HG02623 (cell line): Measurements from ENCODE around the gene NMRAL1.
A peak's percentile ranks its signal among the peaks of the same experiment; 100 is the strongest.

Experiments used
- ATAC-seq: cut with Tn5 transposase; IDR thresholded peaks from one replicate; pipeline ENCODE4 v1.9.1; 2021; ENCODE audit warnings: moderate library complexity; ENCODE audit not compliant: unreplicated experiment

The NMRAL1 gene

DNA sequence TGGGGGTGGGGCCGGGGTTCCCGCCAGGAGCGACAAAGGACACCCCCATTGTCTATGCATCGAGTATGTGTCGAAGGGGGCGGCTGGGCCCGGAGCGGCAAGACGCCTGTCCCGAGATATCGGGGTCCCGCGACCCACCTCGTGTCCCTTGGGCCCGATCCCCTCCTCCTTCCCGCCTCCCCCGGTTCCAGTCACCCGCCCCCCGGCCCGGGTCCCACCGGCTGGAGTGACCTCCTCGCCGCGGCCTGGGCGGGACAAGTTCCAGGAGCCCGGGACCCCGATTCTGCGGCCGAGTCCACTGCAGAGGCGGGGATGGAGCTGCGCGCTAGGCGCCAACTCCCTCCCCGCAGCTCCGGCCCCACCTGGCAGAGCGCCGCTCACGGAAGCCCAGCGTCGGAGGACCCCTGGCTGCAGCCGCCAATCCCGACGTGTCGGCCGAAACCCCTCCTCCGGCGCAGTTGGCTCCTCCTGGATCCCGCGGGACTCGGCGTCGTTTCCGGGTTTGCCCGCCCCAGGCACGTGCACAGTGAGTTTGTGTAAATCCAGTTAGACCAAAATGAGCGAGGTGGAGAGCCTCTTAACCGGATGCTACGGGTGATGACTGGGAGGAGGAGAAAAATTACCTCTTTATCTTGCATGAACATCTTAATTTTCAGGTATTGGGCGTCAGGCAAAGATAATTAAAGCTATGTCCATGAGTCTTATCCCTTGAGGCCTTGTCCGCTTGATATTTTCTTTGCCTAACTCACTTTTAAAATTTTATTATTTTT lies at the start of gene NMRAL1:
NMRAL1 (minus strand) TSS at position 434 of the 770 bp plus-strand sequence. CDS start 493 bp downstream, outside the sequence.
- ATAC-seq, result peak; percentile 46

DNA sequence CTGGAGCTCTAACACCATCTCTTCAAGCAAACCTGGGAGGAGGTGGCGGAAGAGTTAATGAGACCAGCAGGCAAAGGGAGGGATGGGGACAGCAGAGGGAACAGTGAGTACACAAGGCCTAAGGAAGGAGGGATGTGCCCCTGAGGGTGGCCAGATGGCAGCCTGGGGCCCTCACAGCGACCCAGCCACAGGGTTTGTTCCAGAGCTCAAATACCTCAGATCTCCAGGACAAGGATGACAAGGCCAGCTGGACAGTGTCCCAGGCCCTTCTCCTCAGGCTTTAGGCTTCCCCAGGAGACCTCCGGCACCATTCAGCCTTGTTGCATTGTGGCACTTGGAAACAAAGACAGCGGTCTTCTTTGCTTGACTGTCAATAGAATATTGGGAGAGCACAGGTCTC lies 49.3 kb upstream of the NMRAL1 start:
- no peak for ATAC-seq

DNA sequence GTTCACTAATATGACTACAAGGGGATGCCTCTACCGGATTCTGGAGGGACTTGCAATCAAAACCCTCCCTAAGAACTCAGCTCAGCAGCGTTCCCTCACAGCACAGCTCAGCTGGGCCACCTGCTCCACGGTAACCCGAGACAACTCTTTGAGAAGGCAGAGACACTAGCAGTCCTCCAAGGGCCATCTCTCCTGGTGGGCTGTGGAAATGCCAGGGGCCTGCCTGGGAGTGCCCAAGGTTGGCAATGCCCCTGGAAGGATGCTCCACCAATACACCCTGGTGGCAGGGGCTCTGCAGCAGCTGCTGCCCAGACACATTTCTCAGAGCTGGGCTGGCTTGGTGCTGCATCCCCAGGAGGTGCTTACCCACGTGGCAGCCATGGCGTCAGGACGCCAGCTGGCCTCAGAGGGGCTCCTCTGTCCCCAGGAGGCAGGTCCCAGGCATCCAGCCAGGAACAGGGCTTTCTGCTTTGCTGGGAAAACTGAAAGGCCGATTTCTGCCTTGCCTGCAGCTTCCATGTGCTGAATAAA lies 47.7 kb upstream of the NMRAL1 start:
- ATAC-seq, result no peak

DNA sequence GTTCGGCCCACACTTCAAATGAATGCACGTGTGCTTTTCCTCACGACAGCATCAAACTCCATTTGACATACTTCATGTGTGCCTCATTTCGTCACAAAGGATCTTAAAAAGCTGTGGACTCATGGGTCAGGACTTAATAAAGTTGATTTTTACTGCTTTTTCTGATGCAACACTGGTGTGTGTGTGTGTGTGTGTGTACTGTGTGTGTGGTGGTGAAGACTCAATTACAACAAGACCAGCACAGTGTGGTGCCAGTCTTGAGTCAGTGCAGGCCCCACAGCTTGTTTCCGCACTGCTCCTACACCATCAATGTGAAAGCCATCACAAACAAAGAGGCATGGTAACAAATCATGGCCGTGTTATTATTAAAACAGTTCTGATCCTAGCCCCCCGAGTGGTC lies 46.5 kb upstream of the NMRAL1 start:
- ATAC-seq, result no peak

DNA sequence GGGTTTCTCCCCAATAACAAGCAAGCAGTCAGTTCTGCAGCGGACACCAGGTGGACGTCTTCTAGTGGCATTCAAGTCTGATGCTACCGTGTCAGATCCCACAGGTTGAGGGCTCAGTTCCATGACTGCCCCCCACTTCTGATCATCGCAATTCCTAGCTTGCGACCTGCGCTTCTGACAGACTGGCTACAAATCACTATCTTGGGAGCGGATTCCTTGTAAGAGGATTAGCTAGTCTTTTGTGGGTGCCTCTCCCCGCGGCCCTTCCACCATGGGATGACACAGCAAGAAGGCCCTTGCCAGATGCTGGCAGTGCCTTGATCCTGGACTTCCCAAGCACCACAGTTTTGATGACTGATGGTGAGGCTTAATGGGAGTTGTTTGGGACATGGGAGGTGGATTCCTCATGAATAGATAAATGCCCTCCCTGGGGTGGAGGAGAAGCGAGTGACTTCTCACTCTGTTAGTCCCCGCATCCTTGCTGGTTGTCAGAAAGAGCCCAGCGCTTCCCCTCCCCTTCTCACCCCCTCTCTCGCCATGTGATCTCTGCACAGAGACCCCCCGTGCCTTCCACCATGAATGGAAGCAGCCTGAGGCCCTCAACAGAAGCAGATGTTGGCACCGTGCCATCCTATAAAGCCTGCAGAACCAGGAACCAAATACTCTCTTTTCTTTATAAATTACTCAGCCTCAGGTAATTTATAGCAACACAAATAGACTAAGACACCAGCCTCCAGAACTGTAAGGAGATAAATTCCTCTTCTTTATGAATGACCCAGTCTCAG lies 45.0 kb upstream of the NMRAL1 start:
- ATAC-seq, result no peak

DNA sequence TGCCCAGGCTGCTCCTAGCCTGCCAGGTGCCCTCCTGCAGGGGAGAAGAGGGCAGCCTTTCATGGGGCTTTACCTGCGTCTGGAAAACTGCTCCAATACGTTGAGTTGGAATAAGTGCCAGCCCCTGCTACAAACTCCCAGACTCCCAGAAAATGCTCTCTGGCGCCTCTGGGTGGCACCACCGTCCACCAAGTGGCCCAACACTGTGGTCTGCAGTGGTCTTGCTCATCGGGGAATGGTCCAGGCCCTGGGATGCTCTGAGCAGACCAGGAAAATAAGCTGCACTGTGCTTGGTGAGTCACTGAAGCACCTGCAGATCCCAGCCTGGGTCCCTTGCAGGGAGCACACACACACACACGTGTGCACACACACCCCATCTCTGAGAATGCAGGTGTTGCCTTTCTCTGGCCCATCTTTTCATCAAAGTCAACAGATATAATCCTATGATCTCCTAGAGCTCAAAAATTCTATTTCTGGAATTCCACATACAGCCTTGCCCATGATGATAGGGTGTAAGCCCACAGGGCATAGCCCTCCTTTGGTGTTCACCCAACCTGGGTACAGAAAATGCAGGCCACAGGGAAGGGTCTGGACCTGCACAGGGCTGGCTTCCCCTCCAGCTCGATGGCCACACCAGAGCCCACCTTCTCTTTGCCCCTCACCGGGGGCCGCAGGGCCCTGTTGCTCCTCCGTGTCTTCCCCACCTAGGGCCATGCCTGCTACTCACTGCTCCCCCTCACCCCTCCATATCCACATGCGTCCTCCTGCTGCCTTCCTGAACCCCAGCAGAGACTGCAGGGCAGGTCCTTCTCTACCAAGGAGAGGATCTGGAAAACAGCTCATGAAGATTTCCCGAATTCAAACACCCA lies 43.6 kb upstream of the NMRAL1 start:
- no peak for ATAC-seq

DNA sequence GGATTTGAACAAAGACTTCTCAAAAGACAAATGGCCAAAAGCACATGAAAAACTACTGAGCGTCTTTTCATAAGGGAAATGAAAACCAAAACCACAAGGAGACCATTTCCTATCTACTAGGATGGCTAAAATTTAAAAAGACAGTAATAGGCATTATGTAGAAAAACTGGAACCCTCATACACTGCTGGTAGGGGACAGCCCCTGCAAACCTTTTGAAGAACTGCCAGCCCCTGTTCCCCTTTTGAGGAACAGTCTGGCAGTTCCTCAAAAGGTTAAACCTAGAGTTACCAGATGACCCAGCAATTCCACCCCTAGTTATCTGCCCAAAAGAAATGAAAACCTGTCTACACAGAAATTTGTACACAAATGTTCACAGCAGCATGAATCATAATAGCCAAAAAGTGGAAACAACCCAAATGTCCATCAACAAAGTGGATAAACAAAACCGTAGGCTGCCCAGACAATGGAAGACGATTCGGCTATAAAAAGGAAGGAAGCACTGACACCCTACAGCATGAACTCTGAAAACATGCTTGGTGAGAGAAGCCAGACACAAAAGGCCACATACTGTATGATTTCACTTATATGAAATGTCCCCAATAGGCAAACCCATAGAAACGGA lies 41.3 kb upstream of the NMRAL1 start:
- ATAC-seq, result no peak

DNA sequence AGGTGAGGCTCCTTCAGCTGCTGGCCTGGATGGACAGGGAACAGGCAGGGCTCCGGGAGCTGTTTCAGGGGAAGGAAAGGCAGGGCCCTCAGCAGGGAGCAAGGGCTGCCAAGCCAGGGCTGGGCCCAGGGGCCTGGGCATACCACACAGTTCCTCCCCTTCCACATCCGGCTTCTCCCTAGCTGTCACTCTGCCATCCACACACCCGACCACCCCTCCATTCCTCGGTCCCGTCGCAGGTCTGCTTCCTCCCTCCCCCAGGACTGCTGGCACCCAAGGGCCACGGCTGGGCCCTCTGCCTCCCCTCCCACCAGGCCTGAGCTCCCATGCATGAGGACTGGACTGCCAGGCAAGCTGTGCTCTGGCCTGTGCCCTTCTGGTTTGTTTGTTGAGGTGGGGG lies 40.2 kb upstream of the NMRAL1 start:
- ATAC-seq, result no peak

DNA sequence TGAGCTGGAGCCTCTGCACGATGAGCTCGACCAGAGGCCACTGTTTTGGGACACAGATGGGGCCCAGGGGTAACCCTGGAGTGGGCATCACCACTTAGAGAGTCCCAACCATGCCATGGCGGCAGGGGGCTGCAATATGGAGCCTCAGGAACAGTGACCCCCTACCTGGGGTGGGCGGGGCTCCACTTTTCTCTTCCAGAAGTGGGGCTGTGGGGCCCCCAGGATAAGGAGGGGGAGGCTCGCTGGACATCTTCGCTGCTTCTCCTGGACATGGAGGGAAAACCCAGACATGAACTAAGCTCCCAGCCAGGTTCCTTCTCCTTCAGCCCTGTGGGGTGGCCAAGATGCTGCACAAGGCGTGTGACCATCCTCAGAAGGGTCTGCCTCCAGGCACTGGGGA lies 39.5 kb upstream of the NMRAL1 start:
- no peak for ATAC-seq

DNA sequence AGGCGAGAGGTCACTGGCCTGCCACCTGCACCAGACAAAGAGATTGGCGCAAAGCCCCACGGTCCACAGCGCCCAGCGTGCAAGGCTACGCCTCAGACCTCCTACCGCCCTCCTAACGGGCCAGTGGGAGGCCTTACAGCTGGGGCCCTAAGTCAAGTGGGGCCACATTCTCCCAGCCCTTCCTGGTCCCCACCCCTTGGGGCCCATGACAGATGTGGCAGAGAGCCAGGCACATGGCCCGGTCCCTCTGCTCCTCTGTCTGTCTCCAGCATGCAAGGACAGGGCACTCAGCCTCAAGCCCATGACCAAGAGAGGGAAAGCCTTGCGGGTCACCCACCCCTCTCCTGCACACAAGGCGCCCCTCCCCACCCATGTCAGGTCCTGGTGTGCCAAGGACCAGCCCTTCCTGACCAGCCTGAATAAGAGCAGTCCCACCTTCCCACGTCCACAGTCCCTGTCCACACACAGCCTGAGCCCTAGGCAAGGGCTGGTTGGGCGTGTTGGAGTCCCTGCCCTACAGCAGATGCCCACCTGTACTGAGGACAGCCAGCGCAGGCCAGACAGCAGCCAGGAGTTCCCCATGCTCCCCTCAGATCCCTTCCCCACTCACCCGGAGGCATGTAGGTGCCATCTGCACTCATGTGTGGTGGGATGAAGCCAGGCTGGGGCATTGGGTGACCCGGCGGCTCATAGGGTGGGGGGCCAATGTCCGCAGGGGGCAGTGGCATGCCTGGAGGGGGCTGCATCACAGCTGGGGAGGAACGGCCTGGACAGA lies 38.8 kb upstream of the NMRAL1 start:
- no peak for ATAC-seq

DNA sequence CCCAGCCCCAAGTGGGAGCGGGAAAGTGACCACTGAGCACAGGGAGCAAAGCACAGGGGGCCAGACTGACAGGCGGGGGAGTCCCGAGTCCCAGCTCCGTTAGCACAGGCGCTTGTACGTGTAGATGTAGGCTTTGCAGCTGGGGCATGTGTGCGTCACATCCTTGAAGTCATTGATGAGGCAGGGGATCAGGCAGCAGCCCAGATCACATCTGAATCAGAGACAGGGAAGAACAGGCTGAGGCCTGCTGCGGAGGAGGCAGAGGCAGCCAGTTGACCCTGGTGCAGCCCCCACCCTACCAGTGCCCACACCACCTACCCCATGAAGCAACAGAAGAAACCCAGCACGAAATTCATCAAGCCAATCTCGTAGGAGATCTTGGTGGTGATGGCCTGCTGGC lies 38.0 kb upstream of the NMRAL1 start:
- no peak for ATAC-seq

DNA sequence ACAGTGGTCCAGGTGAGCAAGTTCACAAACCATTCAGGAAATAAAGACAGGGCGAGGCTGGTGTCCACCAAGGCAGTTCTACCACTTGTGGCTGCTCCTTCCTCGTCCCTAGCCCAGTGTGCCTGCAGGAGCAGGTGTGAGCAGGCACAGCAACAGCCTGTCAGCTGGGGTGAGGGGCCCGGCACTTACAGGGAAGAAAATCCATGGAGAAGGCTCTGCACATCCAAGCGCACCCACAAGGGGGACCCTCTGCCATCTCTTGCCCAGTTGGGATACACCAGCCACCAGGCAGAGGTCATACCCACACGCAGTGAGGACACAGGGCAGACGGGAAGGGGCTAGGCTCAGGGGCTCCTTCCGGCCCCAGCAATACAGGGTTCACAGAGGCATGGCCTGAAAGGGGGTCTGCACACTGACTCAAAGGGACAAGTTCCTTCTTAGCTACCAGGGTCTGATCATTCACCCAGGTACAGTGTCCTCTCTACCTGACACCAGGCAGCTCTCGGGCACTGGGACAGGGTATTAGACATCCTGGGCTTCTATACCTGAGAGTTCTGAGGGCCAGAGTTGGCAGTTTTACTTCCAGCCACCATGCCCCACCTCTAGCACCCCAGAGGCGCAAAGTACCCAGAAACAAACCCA lies 37.1 kb upstream of the NMRAL1 start:
- no peak for ATAC-seq

DNA sequence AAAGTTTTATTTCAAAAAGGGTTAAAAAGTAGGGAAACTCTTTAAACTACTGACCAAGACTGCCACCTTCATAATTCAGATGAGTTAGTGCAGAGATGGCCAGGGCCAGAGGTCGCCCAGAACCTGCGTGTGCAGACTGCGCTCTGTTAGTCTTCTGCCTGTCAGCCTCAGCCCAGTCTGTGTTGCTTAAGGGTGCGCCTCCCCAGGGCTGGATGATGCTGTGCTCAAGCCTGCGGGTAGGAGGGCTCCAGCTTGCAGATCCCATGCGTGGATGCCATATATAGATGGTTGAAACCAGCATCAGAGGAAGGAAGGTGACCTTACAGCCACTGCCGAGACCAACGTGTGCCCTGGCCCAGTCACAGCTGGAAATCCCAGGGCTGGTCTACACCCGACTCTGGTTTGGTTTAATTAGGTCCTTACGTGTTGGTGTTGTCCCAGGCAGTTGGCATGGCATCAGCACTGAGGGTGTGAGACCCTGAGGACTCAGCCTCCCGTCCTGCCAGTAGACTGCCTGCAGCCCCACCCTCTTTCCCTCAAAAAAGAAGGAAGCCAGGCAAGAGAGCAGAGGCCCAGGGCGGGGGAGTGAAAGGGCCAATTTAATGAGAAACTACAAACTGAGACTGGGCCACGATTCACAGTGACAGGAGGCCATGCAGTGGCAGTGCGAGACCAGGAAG lies 36.5 kb upstream of the NMRAL1 start:
- no peak for ATAC-seq

DNA sequence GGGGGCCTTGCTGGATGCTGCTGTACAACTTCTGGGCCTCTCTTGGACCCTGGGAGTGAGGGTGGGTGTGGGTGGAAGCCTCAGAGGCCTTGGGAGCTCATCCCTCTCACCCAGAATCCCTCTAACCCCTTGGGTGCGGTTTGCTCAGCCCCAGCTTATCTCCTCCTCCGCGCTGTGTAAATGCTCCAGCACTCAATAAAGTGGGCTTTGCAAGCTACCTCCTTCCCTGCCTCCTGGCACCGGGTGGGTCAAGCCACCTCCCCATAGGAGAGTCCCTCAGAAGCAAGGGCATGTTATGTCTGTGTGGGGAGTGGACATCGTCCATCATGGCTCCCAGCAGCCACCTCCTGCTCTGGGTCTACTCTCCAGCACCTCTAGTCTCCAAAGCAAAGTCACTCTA lies 35.7 kb upstream of the NMRAL1 start:
- no peak for ATAC-seq

DNA sequence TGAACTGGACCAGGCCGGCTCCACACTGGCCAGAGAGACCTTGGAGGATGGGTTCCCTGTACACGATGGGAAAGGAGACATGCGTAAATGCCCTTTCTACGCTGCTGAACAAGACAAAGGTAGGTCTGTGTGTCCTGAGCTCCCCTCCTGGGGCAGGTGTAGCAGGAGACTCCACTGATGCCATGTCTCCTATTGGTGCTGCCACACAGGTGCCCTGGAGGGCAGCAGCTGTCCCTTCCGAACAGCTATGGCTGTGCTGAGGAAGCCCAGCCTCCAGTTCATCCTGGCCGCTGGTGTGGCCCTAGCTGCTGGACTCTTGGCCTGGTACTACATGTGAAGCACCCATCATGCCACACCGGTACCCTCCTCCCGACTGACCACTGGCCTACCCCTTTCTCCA lies 35.0 kb upstream of the NMRAL1 start:
- no peak for ATAC-seq

DNA sequence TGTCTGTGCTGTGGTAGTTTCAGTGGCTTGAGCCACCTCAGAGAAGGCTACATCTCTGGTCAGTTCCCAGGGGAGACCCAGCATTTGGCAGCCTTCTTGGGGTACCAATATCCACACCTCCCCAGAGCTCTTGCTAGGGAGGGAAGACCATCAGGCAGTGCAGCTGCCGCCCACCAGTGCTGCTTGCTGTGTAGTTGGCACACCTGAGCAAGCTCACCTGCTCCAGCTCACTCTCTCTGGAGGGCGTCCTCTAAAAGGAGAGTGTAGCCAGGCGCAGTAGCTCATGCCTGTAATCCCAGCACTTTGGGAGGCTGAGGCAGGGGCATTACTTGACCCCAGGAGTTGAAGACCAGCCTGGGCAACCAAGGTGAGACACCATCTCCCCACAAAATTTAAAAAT lies 34.4 kb upstream of the NMRAL1 start:
- ATAC-seq, result no peak

DNA sequence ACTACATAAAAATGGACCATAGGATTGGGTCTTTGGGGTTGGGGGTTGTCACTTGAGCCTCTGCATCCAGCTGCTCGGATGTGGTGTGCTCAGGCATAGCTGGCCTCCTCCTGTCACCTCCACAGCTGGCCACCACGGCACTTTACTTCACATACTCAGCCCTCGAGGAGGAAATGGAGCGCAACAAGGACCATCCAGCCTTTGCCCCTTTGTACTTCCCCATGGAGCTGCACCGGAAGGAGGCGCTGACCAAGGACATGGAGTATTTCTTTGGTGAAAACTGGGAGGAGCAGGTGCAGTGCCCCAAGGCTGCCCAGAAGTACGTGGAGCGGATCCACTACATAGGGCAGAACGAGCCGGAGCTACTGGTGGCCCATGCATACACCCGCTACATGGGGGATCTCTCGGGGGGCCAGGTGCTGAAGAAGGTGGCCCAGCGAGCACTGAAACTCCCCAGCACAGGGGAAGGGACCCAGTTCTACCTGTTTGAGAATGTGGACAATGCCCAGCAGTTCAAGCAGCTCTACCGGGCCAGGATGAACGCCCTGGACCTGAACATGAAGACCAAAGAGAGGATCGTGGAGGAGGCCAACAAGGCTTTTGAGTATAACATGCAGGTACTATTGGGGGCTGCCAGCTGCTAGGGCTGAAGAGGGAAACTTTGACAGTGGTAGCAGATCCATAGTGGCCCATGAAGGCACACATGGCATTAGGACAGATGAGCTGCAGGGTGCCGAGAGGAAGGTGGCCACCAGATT lies 33.3 kb upstream of the NMRAL1 start:
- ATAC-seq, result no peak

DNA sequence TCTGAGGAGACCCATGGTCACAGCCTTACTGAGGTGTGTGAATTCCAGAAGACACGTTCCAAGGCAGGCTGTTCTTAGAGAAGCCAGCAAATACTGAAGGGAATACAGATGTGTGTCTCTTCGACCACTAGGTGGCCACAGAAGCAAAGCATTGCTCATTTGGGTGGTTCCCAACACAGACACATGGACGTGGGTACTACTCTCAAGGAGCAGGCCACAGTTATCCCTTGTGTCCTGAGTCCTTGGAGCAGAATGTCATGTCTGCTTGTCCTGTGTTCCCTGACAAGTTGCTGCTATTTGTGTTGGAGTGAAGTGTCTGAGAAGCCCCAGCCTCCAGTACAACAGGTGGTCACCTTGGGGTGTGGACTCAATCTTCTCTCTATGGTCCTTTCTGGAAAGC lies 32.0 kb upstream of the NMRAL1 start:
- ATAC-seq, result no peak
